B cell (primary cell): ENCODE measurements around the gene ATG2A. TPM values are rescaled to one million over a fixed set of nuclear protein-coding genes. Genes with fewer than 3 reads are reported as not detected.
A peak's percentile ranks its signal among the peaks of the same experiment; 100 is the strongest.

Experiments used
- ATAC-seq: fragments of 200-7000 bp; cut with Tn5 transposase; one replicate; pipeline ENCODE4 v1.10.0; 2021; ENCODE audit warnings: low read depth, mild to moderate bottlenecking, moderate number of reproducible peaks, moderate library complexity
- CTCF ChIA-PET: fragments of 350-600 bp; sonication (Branson Sonifier 250); formaldehyde crosslinking; loops from one replicate; lab custom pipeline; 2021; ENCODE audit warnings: antibody characterized with exemption, inconsistent platforms; lab: Charles Lee
- POLR2A ChIA-PET: fragments of 350-600 bp; sonication (Branson Sonifier 250); formaldehyde crosslinking; loops from one replicate; lab custom pipeline; 2021; ENCODE audit warnings: antibody characterized with exemption; lab: Charles Lee
- DNase-seq: peaks from one replicate; pipeline ENCODE4 v3.0.0; 2013
- H2AFZ ChIP-seq: 2 replicates; pipeline ENCODE4 v1.6.1; 2012; ENCODE audit warnings: mild to moderate bottlenecking, low read depth, low read length; ENCODE audit not compliant: insufficient read depth, poor library complexity, severe bottlenecking
- H3K27ac ChIP-seq, 2 donors: 1 replicate in 1 of 2; 2 replicates in 1 of 2; pipeline ENCODE4 v1.5.1; 2012 to 2013; ENCODE audit warnings: low read length in 2 of 2, mild to moderate bottlenecking in 2 of 2, moderate library complexity in 1 of 2
- H3K27me3 ChIP-seq, 4 experiments: fragments of 200-600 bp in 1 of 4; sonication (generic) in 1 of 4; replicated peaks in 1 of 4; 1 replicate in 2 of 4; 2 replicates in 2 of 4; pipeline versions ENCODE4 v1.6.1 to v1.7.0; 2013 to 2016; ENCODE audit warnings: low read length in 3 of 4, mild to moderate bottlenecking in 2 of 4, mixed read lengths in 1 of 4, moderate library complexity in 1 of 4; ENCODE audit not compliant: insufficient read depth in 4 of 4, control insufficient read depth in 3 of 4; ENCODE audit errors: control extremely low read depth in 1 of 4
- H3K36me3 ChIP-seq, 2 experiments: replicated peaks in 1 of 2; 1 replicate in 1 of 2; 2 replicates in 1 of 2; pipeline versions ENCODE4 v1.6.1 to v1.7.1; 2013; ENCODE audit warnings: low read length in 1 of 2; ENCODE audit not compliant: insufficient read depth in 2 of 2, control insufficient read depth in 1 of 2; ENCODE audit errors: control extremely low read depth in 1 of 2, extremely low read depth in 1 of 2
- H3K4me1 ChIP-seq, 2 donors: fragments of 200-600 bp in 1 of 2; sonication (generic) in 1 of 2; 1 replicate in 1 of 2; 2 replicates in 1 of 2; pipeline versions ENCODE4 v1.5.1 to v1.6.1; 2013 to 2017; ENCODE audit warnings: low read length in 2 of 2; ENCODE audit not compliant: control insufficient read depth in 2 of 2, insufficient read depth in 2 of 2
- H3K4me2 ChIP-seq: replicated peaks from 2 replicates; pipeline ENCODE3; 2012; ENCODE audit warnings: mild to moderate bottlenecking, low read depth, low read length; ENCODE audit not compliant: poor library complexity, severe bottlenecking
- H3K4me3 ChIP-seq, 5 experiments: fragments of 200-600 bp in 1 of 5; sonication (generic) in 1 of 5; 1 replicate in 3 of 5; 2 replicates in 2 of 5; pipeline versions ENCODE4 v1.5.1 to v1.7.0; 2011 to 2016; ENCODE audit warnings: low read length in 4 of 5, mild to moderate bottlenecking in 4 of 5, low read depth in 2 of 5, control low read depth in 1 of 5, moderate library complexity in 1 of 5; ENCODE audit not compliant: insufficient read depth in 1 of 5; ENCODE audit errors: control extremely low read depth in 1 of 5, extremely low read depth in 1 of 5
- H3K79me2 ChIP-seq: fragments of 200-600 bp; sonication (generic); one replicate; pipeline ENCODE4 v1.6.0; 2016; ENCODE audit warnings: low read length; ENCODE audit not compliant: control insufficient read depth, insufficient read depth
- H3K9ac ChIP-seq: fragments of 200-600 bp; sonication (generic); 2 replicates; pipeline ENCODE4 v1.6.1; 2017; ENCODE audit warnings: mild to moderate bottlenecking, low read length, moderate library complexity
- H3K9me3 ChIP-seq, 3 donors: one replicate each; pipeline versions ENCODE4 v1.6.1 to v1.7.1; 2013; ENCODE audit warnings: low read length in 2 of 3; ENCODE audit not compliant: control insufficient read depth in 2 of 3, insufficient read depth in 1 of 3; ENCODE audit errors: control extremely low read depth in 1 of 3
- H4K20me1 ChIP-seq: 2 replicates; pipeline ENCODE4 v1.6.0; 2012; ENCODE audit warnings: mild to moderate bottlenecking, low read length; ENCODE audit not compliant: insufficient read depth, control insufficient read depth, poor library complexity, severe bottlenecking
- H3K27ac Mint-ChIP-seq: one replicate; pipeline ENCODE4 v1.8.0; 2021; ENCODE audit warnings: mixed read lengths
- H3K27me3 Mint-ChIP-seq: one replicate; pipeline ENCODE4 v1.8.0; 2021; ENCODE audit warnings: mixed read lengths
- H3K4me1 Mint-ChIP-seq: one replicate; pipeline ENCODE4 v1.8.0; 2021; ENCODE audit warnings: mixed read lengths
- H3K4me3 Mint-ChIP-seq: one replicate; pipeline ENCODE4 v1.8.0; 2021; ENCODE audit warnings: mixed read lengths
- H3K9me3 Mint-ChIP-seq: one replicate; pipeline ENCODE4 v1.8.0; 2022; ENCODE audit warnings: mixed read lengths; ENCODE audit not compliant: insufficient read depth
- CTCF ChIP-seq: fragments of 200-600 bp; IDR thresholded peaks from one replicate; pipeline ENCODE4 v1.8.0; 2022; ENCODE audit warnings: antibody characterized with exemption, mild to moderate bottlenecking
- EZH2 ChIP-seq: IDR thresholded peaks from 2 replicates; pipeline ENCODE4 v1.6.1; 2012; ENCODE audit warnings: borderline replicate concordance, low read depth, mild to moderate bottlenecking, moderate library complexity, low read length; ENCODE audit not compliant: insufficient read depth, poor library complexity, severe bottlenecking
- WGBS: methylation state at CpG from one replicate; pipeline ENCODE4 v1.1.5; 2013; ENCODE audit warnings: missing lambda C conversion rate; ENCODE audit not compliant: insufficient coverage; 5-methylcytosine and 5-hydroxymethylcytosine counted together
- intact Hi-C: fragments of 100-400 bp; cut with micrococcal nuclease; formaldehyde crosslinking; loops from one replicate; pipeline ENCODE4 v1.10.0; 2022
- polyA plus RNA-seq: library from polyadenylated mRNA; depleted of rRNA; stranded (reverse); fragments of >200 nt; gene quantifications from 2 replicates; pipeline ENCODE4 v1.2.3, GENCODE V29; 2012
- total RNA-seq, 2 donors: library from RNA; stranded (reverse); fragments of 120-200 nt in 1 of 2; gene quantifications; 1 replicate in 1 of 2; 2 replicates in 1 of 2; pipeline versions ENCODE4 v1.2.3 to v1.2.4, GENCODE V29; 2013 to 2022

The ATG2A gene
- total and polyA plus RNA-seq, 2 donors (not counting 1 experiment from before 2014, with no cell fraction given), result 24.3 to 38.6 TPM

DNA sequence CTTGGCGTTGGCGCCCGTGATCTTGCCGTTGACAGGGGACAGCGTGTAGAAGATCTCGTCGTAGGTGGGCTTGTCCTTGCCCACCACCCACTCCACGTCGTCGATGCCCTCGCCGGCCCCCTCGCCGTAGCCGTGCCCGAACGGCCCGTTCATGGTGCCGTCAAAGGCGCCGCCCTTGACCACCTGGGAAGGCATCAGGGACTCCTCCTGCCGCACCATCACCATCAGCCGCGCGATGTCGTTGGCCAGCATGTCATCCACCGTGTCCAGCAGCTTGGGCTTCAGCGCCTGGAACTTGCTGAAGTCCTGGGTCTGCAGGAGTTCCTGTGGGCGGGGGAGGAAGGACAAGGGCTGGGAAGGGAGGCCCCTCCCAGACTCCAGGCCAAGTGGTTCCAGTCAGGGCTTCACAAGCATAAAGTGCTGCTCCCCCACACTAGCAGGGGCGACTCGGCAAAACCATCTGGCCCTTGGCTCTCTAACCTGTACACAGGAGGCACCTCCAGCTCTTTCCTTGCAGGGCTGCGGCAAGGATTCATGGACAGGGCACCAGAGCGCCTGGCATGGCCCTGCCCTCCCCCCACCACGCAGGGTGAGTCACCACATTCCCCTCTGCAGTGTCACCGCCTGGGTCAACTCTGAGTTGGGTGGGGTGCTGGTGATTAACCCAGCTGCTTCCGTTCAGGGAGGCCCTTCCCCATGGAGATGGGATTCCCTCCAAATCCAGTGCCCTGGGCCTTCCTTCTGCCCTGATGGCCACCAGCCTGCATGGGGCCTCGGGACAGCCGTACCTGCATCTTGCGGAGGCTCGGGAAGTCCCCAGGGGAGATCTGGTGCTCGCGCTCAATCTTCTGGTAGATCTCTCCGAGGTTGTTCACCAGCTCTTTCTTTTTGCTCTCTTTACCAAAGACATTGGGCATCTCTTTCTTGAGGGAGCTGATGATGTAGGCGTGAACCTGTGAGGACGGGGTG, 62.2 kb downstream of the ATG2A start:
- Mint-ChIP-seq H3K27me3 (no peaks in the 10 kb centered on the region), H3K27ac (peak overlapping the region; percentile 95), H3K9me3 (no peaks in the 10 kb centered on the region), H3K4me1 (peaks cover 88% of the 10 kb centered on the region), H3K4me3 (peak overlapping the region; percentile 79)
- no peak for ATAC-seq
- Histone ChIP-seq H3K27me3 (no peaks in the 10 kb centered on the region), H2AFZ (no peak overlapping the region), H3K36me3 (peaks cover 0 to 54% of the 10 kb centered on the region in 2 experiments), H3K9me3 (no peaks in the 10 kb centered on the region), H3K79me2 (peaks cover 70% of the 10 kb centered on the region), H3K4me1 (peaks cover 95 to 100% of the 10 kb centered on the region in 2 donors), H3K27ac (peak overlapping the region; percentile 90 to 100), H3K4me3 (no peak overlapping the region), H4K20me1 (peaks cover 13% of the 10 kb centered on the region), H3K4me2 (peak overlapping the region; percentile 76), H3K9ac (no peak overlapping the region)
- DNase-seq, result no peak
- intact Hi-C loops, result no loop called here
- 95% methylated on average over 39 of the region's 45 CpGs for WGBS
- TF ChIP-seq EZH2, result no peak
- CTCF ChIA-PET, result interaction anchor here (14.3 to 29.2 kb wide), 3 partner anchors 5 to 32 kb away, joined by 343 to 1254 read pairs (median 343); partner anchors contain the start of genes CDC42BPG and EHD1
- POLR2A ChIA-PET, result interaction anchor here (2.1 to 8.7 kb wide), 2 partner anchors 10 to 22 kb away, joined by 9 to 158 read pairs; partner anchors contain the start of gene EHD1

GRCh38 chr11:64854157-64854533, 62.9 kb downstream of the ATG2A start:
- Histone ChIP-seq H3K4me2 (peak overlapping the region; percentile 76), H3K79me2 (peaks cover 71% of the 10 kb centered on the region), H2AFZ (no peak overlapping the region), H3K9me3 (no peaks in the 10 kb centered on the region), H3K27ac (peak overlapping the region; percentile 90 to 100), H3K4me1 (peaks cover 95 to 100% of the 10 kb centered on the region in 2 donors), H4K20me1 (peaks cover 13% of the 10 kb centered on the region), H3K36me3 (peaks cover 0 to 51% of the 10 kb centered on the region in 2 experiments), H3K9ac (peak overlapping the region; percentile 42), H3K4me3 (peak overlapping the region in 1 of 5 experiments; percentile 30), H3K27me3 (no peaks in the 10 kb centered on the region)
- WGBS, result 97% methylated on average over 25 of the region's 25 CpGs
- DNase-seq (no peak), ATAC-seq (no peak)
- CTCF ChIA-PET, result interaction anchor here (14.3 to 29.2 kb wide), 2 partner anchors 9 to 32 kb away, joined by 343 to 1254 read pairs; partner anchors contain the start of gene EHD1
- Mint-ChIP-seq H3K27me3 (no peaks in the 10 kb centered on the region), H3K4me1 (peaks cover 88% of the 10 kb centered on the region), H3K27ac (peak overlapping the region; percentile 95), H3K9me3 (no peaks in the 10 kb centered on the region), H3K4me3 (peak overlapping the region; percentile 79)
- POLR2A ChIA-PET, result interaction anchor here (8.7 kb wide), 1 partner anchor 23 kb away, joined by 158 read pairs; the partner anchor contains the start of gene EHD1
- intact Hi-C loops, result no loop called here
- TF ChIP-seq EZH2 (no peak), CTCF (no peak)
